ENCODE data around the gene STRN3.

DNA sequence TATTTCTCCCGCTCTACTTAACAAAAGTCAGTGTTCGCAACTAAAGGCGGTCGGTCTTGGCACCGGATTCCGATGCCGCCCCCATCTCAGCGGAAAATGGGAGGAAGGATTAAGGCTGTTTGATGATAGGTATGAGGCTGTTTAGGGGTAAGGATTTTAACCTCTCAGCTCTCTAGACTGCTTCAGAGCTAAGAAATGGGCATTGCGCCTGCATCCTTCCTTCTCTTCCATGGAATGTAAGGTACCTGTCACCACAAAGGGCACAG is 150.5 kb downstream of the STRN3 start:
- TF ChIP-seq, protein P1, sequence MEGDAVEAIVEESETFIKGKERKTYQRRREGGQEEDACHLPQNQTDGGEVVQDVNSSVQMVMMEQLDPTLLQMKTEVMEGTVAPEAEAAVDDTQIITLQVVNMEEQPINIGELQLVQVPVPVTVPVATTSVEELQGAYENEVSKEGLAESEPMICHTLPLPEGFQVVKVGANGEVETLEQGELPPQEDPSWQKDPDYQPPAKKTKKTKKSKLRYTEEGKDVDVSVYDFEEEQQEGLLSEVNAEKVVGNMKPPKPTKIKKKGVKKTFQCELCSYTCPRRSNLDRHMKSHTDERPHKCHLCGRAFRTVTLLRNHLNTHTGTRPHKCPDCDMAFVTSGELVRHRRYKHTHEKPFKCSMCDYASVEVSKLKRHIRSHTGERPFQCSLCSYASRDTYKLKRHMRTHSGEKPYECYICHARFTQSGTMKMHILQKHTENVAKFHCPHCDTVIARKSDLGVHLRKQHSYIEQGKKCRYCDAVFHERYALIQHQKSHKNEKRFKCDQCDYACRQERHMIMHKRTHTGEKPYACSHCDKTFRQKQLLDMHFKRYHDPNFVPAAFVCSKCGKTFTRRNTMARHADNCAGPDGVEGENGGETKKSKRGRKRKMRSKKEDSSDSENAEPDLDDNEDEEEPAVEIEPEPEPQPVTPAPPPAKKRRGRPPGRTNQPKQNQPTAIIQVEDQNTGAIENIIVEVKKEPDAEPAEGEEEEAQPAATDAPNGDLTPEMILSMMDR (conservative IDR thresholded peaks at IDR 0.05; ENCODE audit: low read length): no peak
- TF ChIP-seq EZH2phosphoT487 (IDR thresholded peaks at IDR 0.05; ENCODE audit: borderline replicate concordance, low read depth, low read length): no peak

Measured in OCI-LY7 (cell line).